ENCODE measurements around the gene KCNB1. TPM values are rescaled to one million over a fixed set of nuclear protein-coding genes. Genes with fewer than 3 reads are reported as not detected.

Gene KCNB1
- total RNA-seq, 1 donor from 2014 or later, result not detected

DNA sequence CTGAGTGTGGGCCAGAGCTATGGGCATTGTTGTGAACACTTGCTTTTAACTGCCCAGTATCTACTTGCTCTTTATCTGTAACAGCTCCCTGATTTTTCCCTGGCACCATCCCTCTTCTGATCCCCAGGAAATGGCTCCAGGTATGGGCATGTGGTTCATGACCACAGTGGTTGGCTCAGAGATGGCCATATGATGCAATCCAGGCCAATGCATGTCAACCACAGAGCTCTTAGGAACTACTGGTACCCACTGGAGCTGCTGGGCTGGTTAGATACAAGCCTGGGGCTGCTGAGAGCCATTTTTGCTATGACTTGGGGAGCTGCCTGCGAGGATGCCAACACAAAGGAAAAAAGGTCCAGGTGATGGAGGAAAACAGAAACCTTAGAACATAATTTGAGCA, 55.6 kb downstream of the KCNB1 start:
- DNase-seq, result no peak
- peaks cover 24% of the 10 kb centered on the region for H3K27me3 Mint-ChIP-seq
- ChIA-PET POLR2A (no interaction called here), CTCF (no interaction called here)
- H3K4me1 Mint-ChIP-seq, result no peaks in the 10 kb centered on the region
- H3K4me3 Mint-ChIP-seq, result no peak overlapping the region
- TF ChIP-seq, protein P1, sequence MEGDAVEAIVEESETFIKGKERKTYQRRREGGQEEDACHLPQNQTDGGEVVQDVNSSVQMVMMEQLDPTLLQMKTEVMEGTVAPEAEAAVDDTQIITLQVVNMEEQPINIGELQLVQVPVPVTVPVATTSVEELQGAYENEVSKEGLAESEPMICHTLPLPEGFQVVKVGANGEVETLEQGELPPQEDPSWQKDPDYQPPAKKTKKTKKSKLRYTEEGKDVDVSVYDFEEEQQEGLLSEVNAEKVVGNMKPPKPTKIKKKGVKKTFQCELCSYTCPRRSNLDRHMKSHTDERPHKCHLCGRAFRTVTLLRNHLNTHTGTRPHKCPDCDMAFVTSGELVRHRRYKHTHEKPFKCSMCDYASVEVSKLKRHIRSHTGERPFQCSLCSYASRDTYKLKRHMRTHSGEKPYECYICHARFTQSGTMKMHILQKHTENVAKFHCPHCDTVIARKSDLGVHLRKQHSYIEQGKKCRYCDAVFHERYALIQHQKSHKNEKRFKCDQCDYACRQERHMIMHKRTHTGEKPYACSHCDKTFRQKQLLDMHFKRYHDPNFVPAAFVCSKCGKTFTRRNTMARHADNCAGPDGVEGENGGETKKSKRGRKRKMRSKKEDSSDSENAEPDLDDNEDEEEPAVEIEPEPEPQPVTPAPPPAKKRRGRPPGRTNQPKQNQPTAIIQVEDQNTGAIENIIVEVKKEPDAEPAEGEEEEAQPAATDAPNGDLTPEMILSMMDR (IDR thresholded peaks at IDR 0.05), result no peak
- no peak overlapping the region for H3K27ac Mint-ChIP-seq
- no peaks in the 10 kb centered on the region for H3K36me3 Mint-ChIP-seq (ENCODE audit: low read depth)
- intact Hi-C loops (cut with micrococcal nuclease), result no loop called here
- ATAC-seq (ENCODE audit: low read depth), result no peak
- no peaks in the 10 kb centered on the region for H3K9me3 Mint-ChIP-seq

DNA sequence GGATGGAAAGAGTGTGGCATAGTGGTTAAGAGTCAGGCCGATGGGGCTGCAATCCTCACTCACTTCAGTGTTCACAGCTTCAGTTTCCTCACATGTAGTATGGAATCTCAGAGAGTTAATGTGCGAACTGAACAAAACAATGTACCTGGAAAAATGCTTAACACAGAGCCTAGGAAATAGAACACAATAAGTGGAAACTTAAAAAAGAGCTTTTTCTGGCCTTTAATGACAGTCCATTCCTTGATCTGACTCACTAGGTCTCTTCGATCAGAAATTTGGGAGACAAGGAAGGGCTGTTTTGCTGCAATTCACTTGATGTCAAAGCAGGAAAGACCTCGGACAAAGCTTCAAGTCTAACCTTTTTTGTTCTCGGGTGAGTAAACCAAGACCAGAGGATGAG, 56.1 kb downstream of the KCNB1 start:
- CTCF ChIA-PET, result no interaction called here
- no peaks in the 10 kb centered on the region for H3K36me3 Mint-ChIP-seq (ENCODE audit: low read depth)
- H3K27me3 Mint-ChIP-seq, result peaks cover 24% of the 10 kb centered on the region
- intact Hi-C loops (cut with micrococcal nuclease), result no loop called here
- H3K4me1 Mint-ChIP-seq, result no peaks in the 10 kb centered on the region
- DNase-seq (no peak), ATAC-seq (ENCODE audit: low read depth) (no peak)
- H3K9me3 Mint-ChIP-seq, result no peaks in the 10 kb centered on the region
- no peak overlapping the region for H3K27ac Mint-ChIP-seq
- no peak overlapping the region for H3K4me3 Mint-ChIP-seq
- POLR2A ChIA-PET, result no interaction called here
- TF ChIP-seq, protein P1 (IDR thresholded peaks at IDR 0.05), result no peak

DNA sequence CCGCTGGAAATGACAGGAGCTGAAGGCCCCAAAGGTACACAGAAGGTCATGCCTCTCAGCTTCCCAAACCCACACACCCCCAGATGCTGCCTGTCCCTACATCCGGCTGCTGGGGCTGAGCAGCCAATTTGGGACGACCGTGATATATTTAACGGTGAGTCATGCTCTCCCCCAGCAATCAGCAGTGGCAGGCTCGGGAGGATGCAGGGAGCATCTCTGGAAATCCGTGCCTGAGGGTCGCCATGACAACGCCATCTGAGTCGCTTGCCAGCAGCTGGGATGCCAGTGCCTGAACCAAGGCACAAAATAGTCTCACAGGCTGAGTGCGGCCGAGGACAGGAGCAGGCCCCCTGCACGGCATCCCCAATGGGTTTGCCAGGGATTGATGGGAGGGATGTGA, 57.9 kb downstream of the KCNB1 start:
- Mint-ChIP-seq H3K27ac (no peak overlapping the region), H3K27me3 (peaks cover 25% of the 10 kb centered on the region), H3K9me3 (no peaks in the 10 kb centered on the region), H3K4me3 (no peak overlapping the region), H3K36me3 (ENCODE audit: low read depth) (no peaks in the 10 kb centered on the region), H3K4me1 (no peaks in the 10 kb centered on the region)
- intact Hi-C loops (cut with micrococcal nuclease), result no loop called here
- ChIA-PET POLR2A (no interaction called here), CTCF (no interaction called here)
- TF ChIP-seq, protein P1 (IDR thresholded peaks at IDR 0.05), result no peak
- no peak for ATAC-seq (ENCODE audit: low read depth)
- DNase-seq, result no peak

DNA sequence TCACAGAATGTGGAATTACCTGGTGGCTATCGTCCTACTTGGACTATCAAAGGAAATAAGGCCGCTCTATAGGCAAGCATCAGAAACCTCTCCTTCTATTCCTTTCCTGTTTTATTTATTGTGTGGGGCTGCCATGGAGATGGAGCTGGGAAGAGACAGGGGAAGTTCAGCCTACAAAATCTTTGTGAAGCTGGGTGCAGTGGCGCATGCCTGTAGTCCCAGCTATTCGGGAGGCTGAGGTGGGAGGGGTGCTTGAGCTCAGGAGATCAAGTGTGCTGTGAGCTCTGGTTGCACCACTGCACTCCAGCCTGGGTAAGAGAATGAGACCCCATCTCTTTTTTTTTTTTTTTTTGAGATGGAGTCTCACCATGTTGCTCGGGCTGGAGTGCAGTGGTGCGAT, 60.3 kb downstream of the KCNB1 start:
- Mint-ChIP-seq H3K4me1 (no peaks in the 10 kb centered on the region), H3K9me3 (no peaks in the 10 kb centered on the region), H3K27ac (no peak overlapping the region), H3K27me3 (peaks cover 14% of the 10 kb centered on the region), H3K4me3 (no peak overlapping the region), H3K36me3 (ENCODE audit: low read depth) (no peaks in the 10 kb centered on the region)
- TF ChIP-seq, protein P1 (IDR thresholded peaks at IDR 0.05), result no peak
- POLR2A ChIA-PET, result no interaction called here
- ATAC-seq (ENCODE audit: low read depth) (no peak), DNase-seq (no peak)
- CTCF ChIA-PET, result no interaction called here
- intact Hi-C loops (cut with micrococcal nuclease), result no loop called here

DNA sequence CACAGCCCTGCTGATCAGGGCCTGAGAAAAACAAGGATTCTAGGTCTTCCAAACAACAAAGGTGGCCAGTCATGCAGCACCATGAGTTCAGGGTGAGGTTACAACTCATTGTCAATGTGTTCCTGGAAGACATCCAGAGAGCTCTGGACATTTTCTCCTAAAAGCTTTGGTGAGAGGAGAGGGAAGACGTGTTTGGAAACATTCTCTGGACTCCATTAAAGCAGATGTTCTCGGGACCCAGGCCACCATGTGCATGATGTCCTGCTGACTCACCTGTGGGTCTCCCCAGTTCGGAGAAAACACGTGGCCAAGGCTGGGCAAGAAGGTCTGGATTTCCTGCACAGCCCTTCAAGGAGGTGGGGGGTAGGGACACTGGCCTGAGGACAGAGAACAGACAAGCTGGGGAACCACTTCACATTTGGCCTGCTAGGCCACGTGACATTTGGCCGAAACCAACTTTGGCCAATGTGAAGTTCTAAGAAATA, 61.6 kb downstream of the KCNB1 start:
- H3K4me3 Mint-ChIP-seq, result no peak overlapping the region
- no peaks in the 10 kb centered on the region for H3K36me3 Mint-ChIP-seq (ENCODE audit: low read depth)
- TF ChIP-seq, protein P1 (IDR thresholded peaks at IDR 0.05), result no peak
- H3K4me1 Mint-ChIP-seq, result no peaks in the 10 kb centered on the region
- intact Hi-C loops (cut with micrococcal nuclease), result no loop called here
- ATAC-seq (ENCODE audit: low read depth) (no peak), DNase-seq (no peak)
- ChIA-PET POLR2A (no interaction called here), CTCF (no interaction called here)
- H3K27me3 Mint-ChIP-seq, result peaks cover 17% of the 10 kb centered on the region
- H3K27ac Mint-ChIP-seq, result no peak overlapping the region
- H3K9me3 Mint-ChIP-seq, result no peaks in the 10 kb centered on the region
